ENCODE results near the gene TEX261.
"Not testable (repeated sequence)": the region's sequence is repeated elsewhere in the genome, so short reads cannot be mapped to it uniquely, and the experiment has no call there.

The TEX261 gene

GRCh38 chr2:70994699-70995425 lies at the start of gene TEX261:
TSS of gene TEX261 (minus strand) at chr2:70994873. CDS start at chr2:70994757, 116 bp downstream.
- peak; percentile 93 for DNase-seq

GRCh38 chr2:71043531-71044407 lies 49.1 kb upstream of the TEX261 start:
- peak; percentile 17 for DNase-seq

GRCh38 chr2:71042287-71042686 lies 47.6 kb upstream of the TEX261 start:
- no peak for DNase-seq

GRCh38 chr2:71036296-71036695 lies 41.6 kb upstream of the TEX261 start:
- not testable (repeated sequence) for DNase-seq

- DNase-seq, result peak; percentile 78
These were observed 29.0 kb upstream of the TEX261 start for GRCh38 chr2:71023553-71024243.

GRCh38 chr2:71021394-71021793 lies 26.7 kb upstream of the TEX261 start:
- DNase-seq, result not testable (repeated sequence)

- not testable (repeated sequence) for DNase-seq
These were observed 25.3 kb upstream of the TEX261 start for GRCh38 chr2:71019989-71020388.

- DNase-seq, result no peak
These were observed 24.0 kb upstream of the TEX261 start for GRCh38 chr2:71018625-71019024.

- DNase-seq, result not testable (repeated sequence)
These were observed 17.1 kb upstream of the TEX261 start for GRCh38 chr2:71011786-71012185.

- DNase-seq, result no peak
These were observed 13.7 kb upstream of the TEX261 start for GRCh38 chr2:71008342-71008741.

GRCh38 chr2:71006955-71007799 lies 12.5 kb upstream of the TEX261 start:
- DNase-seq, result no peak

GRCh38 chr2:71006323-71006722 lies 11.7 kb upstream of the TEX261 start:
- DNase-seq, result no peak

GRCh38 chr2:71005271-71006202 lies 10.9 kb upstream of the TEX261 start:
- DNase-seq, result no peak

- DNase-seq, result no peak
These were observed 10.2 kb upstream of the TEX261 start for GRCh38 chr2:71004857-71005256.

- no peak for DNase-seq
These were observed 9.5 kb upstream of the TEX261 start for GRCh38 chr2:71003966-71004755.

GRCh38 chr2:71003396-71003795 lies 8.7 kb upstream of the TEX261 start:
- DNase-seq, result no peak

GRCh38 chr2:71001981-71002570 lies 7.4 kb upstream of the TEX261 start:
- no peak for DNase-seq

GRCh38 chr2:71001592-71001927 lies 6.9 kb upstream of the TEX261 start:
- DNase-seq, result no peak

GRCh38 chr2:71000780-71001591 lies 6.3 kb upstream of the TEX261 start:
- DNase-seq, result peak; percentile 88
